GM18507 (cell line): Measurements from ENCODE around the gene DYSF.
"Not testable (repeated sequence)": the region's sequence is repeated elsewhere in the genome, so short reads cannot be mapped to it uniquely, and the experiment has no call there.

Experiments used
- DNase-seq: peaks from one replicate; pipeline ENCODE4 v3.0.0; 2011; ENCODE audit warnings: low read depth; ENCODE audit not compliant: insufficient read length; ENCODE audit errors: extremely low spot score
- FAIRE-seq: peaks from 2 replicates; lab custom pipeline; 2011; peaks lifted over from hg19 to GRCh38; lab: Jason Lieb, UNC

Gene DYSF

DNA sequence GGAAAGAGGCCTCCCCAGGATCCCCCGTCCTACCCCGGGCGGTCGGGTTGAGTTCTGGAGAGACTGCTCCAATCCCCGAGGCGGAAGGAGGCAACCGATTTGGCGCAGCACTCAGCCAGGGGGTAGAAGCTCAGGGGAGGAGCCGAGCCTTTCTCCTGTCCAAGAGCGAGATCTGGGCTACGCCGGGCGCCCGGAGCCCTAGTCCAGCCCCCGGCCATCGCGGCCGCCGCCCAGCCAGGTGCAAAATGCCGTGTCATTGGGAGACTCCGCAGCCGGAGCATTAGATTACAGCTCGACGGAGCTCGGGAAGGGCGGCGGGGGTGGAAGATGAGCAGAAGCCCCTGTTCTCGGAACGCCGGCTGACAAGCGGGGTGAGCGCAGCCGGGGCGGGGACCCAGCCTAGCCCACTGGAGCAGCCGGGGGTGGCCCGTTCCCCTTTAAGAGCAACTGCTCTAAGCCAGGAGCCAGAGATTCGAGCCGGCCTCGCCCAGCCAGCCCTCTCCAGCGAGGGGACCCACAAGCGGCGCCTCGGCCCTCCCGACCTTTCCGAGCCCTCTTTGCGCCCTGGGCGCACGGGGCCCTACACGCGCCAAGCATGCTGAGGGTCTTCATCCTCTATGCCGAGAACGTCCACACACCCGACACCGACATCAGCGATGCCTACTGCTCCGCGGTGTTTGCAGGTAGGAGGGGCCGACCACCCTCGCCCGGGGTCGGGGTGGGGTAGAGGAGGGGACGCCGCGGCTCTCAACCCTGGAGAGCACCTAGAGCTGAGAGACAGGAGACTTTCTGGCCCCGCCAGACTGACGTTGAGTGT is at the start of gene DYSF:
Gene DYSF (plus strand): TSS at position 158 of the 817 bp plus-strand sequence.
- FAIRE-seq = no peak
- no peak for DNase-seq

DNA sequence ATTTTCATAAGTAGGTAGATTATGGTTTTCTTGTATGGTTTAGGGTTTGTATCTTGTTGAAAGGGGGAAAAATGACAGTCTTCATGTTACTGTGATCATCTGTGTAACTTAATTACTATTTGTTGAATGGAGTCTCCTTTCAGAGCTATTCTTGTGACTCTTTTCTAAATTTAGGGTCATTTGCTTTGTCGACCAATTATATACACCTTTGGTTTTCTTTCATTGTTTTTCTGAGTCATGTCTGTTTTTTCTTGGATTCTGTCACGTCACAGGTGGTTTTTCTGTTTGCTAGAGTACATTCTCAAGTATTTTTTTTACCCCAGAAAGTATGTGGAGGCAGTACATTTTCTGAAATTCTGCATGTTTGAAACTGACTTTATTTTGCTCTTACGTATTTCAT is 43.8 kb upstream of the DYSF start:
- FAIRE-seq = no peak
- no peak for DNase-seq

DNA sequence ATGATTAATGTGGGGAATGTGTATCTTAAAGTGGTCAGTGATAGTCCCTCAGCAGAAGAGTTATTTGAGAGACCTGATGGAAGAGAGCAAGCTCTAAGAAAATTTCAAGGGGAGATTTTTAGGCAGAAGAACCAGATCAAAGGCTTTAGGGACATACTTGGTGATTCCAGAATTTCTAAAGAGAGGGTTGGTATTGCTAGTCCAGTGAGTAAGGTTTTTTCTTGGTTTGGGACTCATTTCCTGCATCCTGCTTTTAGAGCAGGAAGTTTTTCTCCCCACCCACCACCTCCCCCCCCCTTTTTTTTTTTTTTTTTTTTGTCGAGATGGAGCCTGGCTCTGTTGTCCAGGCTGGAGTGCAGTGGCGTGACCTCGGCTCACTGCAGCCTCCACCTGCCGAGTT is 42.7 kb upstream of the DYSF start:
- no peak for FAIRE-seq

DNA sequence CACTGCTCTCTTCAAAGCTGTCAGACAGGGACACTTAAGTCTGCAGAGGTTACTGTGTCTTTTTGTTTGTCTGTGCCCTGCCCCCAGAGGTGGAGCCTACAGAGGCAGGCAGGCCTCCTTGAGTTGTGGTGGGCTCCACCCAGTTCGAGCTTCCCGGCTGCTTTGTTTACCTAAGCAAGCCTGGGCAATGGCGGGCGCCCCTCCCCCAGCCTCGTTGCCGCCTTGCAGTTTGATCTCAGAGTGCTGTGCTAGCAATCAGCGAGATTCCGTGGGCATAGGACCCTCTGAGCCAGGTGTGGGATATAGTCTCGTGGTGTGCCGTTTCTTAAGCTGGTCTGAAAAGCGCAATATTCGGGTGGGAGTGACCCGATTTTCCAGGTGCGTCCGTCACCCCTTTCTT is 36.5 kb upstream of the DYSF start:
- not testable (repeated sequence) for FAIRE-seq, DNase-seq

More for the DNA sequence above, 42.7 kb upstream of the DYSF start:
- DNase-seq = no peak

DNA sequence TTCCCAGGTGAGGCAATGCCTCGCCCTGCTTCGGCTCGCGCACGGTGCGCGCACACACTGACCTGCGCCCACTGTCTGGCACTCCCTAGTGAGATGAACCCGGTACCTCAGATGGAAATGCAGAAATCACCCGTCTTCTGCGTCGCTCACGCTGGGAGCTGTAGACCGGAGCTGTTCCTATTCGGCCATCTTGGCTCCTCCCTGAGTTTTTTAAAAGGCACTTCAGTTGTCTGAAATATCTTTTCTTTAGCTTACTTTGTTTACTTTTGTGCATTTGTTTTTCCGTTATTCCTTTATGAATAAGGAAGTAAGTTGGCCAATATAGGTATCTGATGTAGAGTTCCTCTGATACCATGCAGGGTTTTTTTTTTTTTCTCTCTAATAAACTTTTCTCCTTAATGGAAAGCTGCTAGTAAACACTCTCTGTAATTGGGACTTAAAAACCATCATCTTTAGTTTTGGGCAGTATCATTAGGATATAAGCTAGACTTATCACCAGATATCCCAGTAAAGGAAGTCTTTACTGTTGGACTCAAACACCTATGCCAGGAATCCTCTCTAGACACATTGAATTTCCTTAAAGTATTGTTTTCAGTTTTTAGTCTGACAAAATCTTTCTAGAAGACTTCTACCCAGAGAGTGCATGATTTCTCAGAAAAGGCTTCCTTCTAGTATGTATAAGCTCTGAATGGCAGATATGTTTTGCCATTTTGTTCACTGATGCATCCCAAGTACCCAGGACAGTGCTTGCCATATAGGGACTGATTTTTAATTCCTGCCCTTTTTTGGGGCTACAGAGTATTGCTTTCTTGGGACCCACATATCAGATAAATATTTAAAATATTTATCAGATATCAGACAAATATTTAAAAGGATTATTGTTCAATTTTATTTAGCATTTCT is 35.8 kb upstream of the DYSF start:
- no peak for DNase-seq
- FAIRE-seq = no peak

DNA sequence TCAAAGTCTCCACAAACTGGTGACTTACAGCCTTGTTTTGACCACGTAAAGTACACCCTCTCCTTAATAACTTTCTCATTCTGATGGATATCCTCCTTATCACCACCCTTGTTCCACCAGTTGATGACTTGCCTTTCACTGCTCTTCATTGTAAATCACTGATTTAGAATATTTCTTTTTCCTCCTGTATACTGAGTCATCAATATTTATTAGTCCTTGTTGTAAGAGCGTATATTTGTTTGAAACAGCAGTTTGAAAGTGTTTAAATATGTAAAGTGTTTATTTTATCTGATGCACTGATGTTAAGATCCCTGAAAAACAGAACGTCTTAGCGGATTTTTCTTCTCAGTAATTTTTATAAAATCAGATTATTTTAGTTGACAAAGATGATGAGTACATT is 34.2 kb upstream of the DYSF start:
- DNase-seq = no peak
- no peak for FAIRE-seq

DNA sequence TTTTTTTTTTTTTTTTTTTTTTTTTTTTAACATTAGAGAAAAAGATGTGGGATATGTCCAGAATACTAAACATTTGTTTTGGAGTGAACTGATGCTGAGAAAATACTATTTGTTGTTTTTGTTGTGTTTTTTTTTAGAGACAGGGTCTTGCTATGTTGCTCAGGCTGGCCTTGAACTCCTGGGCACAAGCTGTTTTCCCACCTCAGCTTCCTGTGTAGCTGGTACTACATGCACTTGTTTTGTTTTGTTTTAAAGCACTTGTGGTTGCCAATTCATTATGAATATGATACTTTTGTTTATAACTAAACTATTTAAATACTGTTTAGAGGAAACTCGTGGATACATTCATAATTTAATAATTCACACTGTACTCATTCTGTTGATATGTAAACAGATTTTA is 33.4 kb upstream of the DYSF start:
- no peak for DNase-seq
- no peak for FAIRE-seq

DNA sequence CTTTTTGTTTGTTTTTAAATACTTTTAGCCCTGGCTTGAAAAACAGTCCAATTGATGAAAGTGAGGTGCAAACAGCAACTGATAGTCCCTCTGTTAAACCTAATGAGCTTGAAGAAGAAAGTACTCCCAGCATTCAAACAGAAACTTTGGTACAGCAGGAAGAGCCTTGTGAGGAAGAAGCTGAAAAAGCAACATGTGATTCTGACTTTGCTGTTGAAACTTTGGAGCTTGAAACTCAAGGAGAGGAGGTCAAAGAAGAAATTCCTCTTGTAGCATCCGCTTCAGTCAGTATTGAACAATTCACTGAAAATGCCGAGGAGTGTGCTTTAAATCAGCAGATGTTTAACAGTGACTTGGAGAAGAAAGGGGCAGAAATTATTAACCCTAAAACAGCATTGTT is 30.6 kb upstream of the DYSF start:
- DNase-seq = no peak
- FAIRE-seq = no peak

DNA sequence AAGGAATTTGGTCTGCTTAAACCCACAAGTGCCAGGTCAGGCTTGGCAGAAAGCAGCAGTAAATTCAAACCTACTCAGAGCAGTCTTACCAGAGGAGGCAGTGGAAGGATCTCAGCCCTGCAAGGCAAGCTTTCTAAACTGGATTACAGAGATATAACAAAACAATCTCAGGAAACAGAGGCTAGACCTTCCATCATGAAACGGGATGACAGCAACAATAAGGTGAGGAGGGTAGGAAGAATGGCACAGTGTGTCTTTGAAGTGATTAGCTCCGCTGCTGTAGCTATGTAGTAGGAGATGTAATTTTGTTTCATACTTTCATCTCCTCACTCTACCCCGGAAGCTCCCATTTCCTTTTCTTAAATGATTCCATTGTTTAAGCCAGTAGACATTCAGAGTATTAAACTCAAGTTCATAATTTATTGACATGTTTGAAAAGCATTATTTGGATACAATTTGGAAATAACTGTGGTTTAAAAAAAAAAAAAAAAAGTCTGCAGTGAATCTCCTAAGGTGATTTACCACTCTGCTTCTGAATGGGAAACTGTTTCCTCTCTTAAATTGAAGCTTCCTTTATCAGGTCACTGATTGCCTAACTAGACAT is 29.4 kb upstream of the DYSF start:
- FAIRE-seq (no peak), DNase-seq (no peak)

DNA sequence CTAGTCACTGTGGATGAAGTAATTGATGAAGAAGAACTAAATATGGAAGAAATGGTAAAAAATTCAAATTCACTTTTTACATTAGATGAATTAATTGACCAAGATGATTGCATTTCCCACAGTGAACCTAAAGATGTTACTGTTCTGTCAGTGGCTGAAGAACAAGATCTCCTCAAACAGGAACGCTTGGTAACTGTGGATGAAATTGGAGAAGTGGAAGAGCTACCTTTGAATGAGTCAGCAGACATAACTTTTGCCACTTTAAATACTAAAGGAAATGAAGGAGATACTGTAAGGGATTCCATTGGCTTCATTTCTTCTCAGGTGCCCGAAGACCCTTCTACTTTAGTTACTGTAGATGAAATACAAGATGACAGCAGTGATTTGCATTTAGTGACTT is 26.6 kb upstream of the DYSF start:
- DNase-seq (no peak), FAIRE-seq (no peak)

DNA sequence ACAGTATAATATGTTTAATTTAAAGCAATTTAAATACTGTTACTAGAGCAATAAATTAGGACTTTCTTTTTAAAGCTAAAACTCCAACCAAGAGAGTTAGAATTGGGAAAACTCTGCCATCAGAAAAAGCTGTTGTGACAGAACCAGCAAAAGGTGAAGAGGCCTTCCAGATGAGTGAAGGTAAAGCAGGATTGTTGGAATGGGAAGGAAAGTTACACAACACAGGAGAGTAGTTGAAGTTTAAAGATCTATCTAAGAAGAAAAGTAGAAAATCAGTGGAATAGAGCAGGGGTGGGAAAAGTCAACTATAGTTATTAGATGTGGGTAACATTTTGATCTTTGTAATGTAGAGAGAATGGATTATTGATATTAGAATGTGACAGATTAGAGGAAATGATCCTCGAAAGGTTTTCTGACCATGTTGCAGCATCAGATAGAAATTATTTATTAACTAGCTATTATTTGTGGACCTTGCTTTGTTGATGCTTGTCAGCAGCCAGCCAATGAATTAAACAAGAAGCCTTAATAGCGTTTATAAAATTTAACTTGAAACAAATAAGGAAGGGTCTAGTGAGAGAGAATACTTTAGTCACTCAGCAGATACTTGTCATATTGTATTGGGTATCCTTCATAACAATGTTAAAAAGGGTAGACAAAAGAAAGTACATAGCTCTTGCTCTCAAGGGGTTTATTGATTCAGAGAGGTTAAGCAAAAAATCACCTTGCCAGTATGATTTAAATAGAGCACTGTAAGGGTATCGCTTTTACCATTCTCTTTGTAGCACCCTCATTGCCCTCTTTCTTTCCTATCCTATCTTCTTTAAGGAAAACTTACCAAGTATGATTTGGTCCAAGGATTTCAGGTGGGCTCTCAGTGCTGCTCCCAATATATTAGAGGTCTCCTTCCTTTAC is 24.6 kb upstream of the DYSF start:
- FAIRE-seq (no peak), DNase-seq (no peak)

DNA sequence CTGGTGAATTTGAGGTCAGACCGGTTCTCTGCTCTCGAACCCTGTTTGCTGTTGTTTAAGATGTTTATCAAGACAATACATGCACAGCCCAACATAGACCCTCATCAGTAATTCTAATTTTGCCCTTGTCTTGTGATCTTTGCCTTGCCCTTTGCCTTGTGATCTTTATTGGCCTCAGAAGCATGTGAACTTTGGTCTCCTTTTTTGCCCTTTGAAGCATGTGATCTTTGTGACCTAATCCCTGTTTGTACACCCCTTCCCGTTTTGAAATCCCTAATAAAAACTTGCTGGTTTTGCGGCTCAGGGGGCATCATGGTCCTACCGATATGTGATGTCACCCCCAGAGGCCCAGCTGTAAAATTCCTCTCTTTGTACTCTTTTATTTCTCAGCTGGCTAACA is 8.2 kb upstream of the DYSF start:
- not testable (repeated sequence) for DNase-seq, FAIRE-seq

DNA sequence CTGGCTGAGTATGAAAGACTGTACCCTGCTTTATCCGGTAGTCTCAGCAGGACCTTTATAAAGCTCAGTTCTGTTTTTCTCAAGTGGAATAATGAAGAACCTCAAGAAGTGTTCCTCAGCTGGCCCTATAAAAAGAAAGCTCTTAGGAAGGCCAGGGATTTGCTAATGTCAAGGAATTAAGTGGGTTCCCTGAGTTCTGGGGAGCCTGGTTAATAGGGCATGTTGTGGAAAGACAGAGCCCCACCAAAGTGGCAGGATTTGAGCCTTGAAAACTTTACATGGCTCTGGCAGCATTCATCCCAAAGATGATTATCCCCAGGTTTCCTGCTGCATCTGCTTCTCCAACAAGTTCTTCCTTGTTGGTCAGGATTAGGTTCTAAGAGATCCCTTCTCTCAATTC is 6.9 kb upstream of the DYSF start:
- DNase-seq (no peak), FAIRE-seq (no peak)

DNA sequence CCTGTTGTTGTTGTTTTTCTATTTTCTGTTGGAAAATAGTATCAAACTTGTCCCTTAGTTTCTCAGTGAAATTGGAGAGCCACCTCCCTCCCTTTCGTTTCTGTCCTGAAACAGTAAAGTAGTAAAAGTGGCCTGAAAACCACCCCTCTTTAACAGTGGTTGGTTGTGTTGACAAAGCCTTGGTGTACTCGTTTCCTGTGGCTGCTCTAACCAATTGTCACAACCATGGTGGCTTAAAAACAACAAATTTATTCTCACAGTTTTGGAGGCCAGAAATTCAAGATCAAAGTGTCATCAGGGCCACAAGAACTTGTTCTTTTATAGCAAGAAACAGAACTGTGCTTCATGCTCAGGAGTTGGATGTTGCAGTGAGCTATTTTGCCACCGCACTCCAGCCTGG is 4.0 kb upstream of the DYSF start:
- no peak for FAIRE-seq
- no peak for DNase-seq

DNA sequence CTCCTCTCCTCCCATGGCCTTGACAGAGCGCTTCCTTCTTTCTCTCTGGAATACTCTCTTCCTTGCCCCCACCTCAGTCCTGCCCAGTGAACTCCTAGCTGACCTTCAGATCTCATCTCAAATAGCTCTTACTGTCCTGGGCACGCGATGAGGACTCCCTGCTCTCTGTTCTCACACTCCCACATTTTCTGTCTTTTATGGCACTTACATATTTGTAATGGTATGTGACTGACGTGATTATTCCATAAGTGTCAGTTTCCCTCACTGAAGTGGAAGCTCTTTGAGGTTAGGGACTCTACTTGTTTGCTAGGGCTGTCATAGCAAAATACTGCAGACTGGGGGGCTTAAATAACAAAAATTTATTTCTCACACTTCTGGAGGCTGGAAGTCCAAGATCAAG is 1.7 kb upstream of the DYSF start:
- FAIRE-seq (no peak), DNase-seq (no peak)

DNA sequence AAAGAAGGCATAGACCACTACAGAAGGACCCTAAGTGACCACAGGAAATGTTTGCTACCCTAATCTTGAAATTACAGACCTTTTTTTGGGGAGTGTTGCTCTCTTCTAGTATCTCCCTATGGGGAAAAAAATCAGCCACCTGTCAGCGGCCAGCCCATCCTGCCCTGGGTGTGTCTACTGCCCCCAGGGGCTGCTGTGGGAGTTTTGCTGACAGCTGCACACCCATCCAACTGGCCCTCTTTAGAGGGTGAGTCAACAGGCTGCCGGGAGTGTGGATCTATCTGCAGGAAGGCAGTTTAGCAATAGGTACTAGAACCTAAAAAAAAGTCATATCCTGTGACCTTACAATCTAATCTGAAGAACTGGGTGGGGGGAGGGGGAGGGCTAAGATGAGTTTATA is 796 bp upstream of the DYSF start:
- FAIRE-seq (no peak), DNase-seq (no peak)

DNA sequence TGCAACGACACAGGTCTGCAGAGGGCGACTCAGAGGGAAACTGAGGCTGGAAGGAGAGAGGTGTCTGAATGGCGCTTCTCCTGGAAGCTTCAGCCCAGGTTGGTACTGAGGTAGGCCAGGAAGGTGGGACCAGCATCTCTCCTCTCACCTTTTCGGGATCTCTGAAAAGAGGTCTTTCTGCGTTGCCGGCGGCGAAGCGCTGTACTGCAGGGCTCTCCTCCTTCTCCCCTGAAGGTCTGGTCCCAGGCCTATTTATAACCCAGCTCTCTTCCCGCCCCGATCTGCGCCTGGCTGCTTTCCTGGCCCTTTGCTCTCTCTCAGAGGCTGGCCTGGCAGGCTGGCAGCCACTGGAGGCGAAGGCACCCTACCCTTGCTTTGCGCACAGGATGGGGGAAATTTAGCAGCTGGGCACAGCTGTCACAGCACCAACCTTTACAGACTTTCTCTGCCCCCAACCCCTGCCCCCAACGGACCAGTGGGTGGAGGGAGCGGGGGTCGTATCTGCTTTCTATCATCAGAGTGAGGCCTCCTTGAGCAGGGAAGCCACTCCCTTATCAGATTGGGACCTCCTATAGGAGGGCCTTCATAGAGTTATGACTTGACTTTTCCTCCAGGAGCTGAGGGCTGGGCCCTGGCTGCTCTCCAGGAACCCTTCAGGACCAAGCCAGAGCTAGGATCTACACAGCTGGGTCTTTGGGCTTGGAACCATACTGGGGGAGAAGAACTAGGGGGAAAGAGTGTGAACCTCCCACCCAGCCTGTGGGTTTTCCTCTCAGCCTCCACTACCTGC is 1.1 kb downstream of the DYSF start:
- FAIRE-seq = no peak
- no peak for DNase-seq

DNA sequence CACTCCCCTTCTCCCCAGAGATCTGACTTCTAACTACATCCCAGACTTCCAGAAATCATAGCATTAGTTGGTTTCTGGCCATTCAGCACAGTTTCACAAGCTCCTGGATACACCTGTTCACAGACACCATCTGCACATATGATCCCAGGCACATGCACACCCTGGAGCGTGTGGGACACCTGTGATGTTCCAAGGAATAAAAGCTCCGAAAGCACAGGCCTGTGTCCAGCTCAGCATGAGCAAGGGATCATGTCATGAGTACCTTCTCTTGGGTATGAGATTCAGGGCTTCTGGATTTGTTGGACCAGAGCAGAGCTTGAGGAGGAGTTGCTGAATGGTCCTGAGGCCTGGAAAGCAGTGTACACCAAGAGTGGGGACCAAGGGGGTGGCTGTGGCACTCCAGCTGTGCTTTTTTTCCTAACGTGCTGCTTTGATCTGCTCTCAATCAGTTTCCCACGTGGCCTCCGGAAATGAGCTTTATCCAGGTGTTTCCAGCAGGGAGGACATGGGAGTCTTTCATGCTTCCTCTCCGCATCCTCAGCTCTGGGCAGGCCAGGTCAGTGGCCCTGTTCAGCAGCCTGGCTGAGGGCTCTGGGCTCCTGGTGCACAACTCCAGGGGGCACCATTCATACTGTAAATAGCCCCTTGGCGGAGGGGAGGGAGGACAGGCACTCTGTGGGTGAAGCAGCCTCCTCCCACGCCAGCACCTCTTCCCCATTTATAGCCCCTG is 1.8 kb downstream of the DYSF start:
- DNase-seq (no peak), FAIRE-seq (no peak)
